Activated CD4-positive, alpha-beta T cell treated with anti-CD3 and anti-CD28 coated beads, Interleukin-2, amount 10 ng/mL, durations not matched to agents 7 days and 5 days (primary cell): ENCODE measurements around the gene ELMO2. TPM values are rescaled to one million over a fixed set of nuclear protein-coding genes. Genes with fewer than 3 reads are reported as not detected.

ENCODE experiments used
- CTCF ChIA-PET: fragments of 350-600 bp; sonication (Branson Sonifier 250); formaldehyde crosslinking; loops from one replicate; lab custom pipeline; 2021; ENCODE audit warnings: antibody characterized with exemption; lab: Charles Lee
- POLR2A ChIA-PET: fragments of 350-600 bp; sonication (Branson Sonifier 250); formaldehyde crosslinking; loops from one replicate; lab custom pipeline; 2021; ENCODE audit warnings: antibody characterized with exemption; lab: Charles Lee
- DNase-seq: peaks from one replicate; pipeline ENCODE4 v3.0.0-alpha.2; 2020
- H3K27ac Mint-ChIP-seq: one replicate; pipeline ENCODE4 v1.8.0; 2021; ENCODE audit warnings: mild to moderate bottlenecking, moderate library complexity, mixed read lengths
- H3K27me3 Mint-ChIP-seq: one replicate; pipeline ENCODE4 v1.8.0; 2021; ENCODE audit warnings: mixed read lengths
- H3K36me3 Mint-ChIP-seq: one replicate; pipeline ENCODE4 v1.8.0; 2021; ENCODE audit warnings: low read depth, mixed read lengths
- H3K4me1 Mint-ChIP-seq: one replicate; pipeline ENCODE4 v1.8.0; 2021; ENCODE audit warnings: mixed read lengths
- H3K4me3 Mint-ChIP-seq: one replicate; pipeline ENCODE4 v1.8.0; 2021; ENCODE audit warnings: mild to moderate bottlenecking, moderate library complexity, mixed read lengths
- H3K9me3 Mint-ChIP-seq: one replicate; pipeline ENCODE4 v1.8.0; 2021; ENCODE audit warnings: mixed read lengths
- total RNA-seq, 2 experiments: library from RNA; stranded (reverse); gene quantifications; one replicate each; pipeline ENCODE4 v1.2.3, GENCODE V29; 2021

The ELMO2 gene
- total RNA-seq, 2 experiments from 2014 or later: 71.3 to 75.2 TPM

- Mint-ChIP-seq H3K36me3 (peaks cover 60% of the 10 kb centered on the region), H3K4me3 (no peak overlapping the region), H3K9me3 (no peaks in the 10 kb centered on the region), H3K27me3 (no peaks in the 10 kb centered on the region), H3K27ac (no peak overlapping the region), H3K4me1 (no peaks in the 10 kb centered on the region)
- POLR2A ChIA-PET: no interaction called here
- DNase-seq: no peak
- CTCF ChIA-PET: interaction anchor here (1.0 to 1.4 kb wide), 2 partner anchors 9 to 13 kb away, joined by 3 read pairs; no protein-coding TSS in a partner anchor
These were observed 28.9 kb downstream of the ELMO2 start for GRCh38 chr20:46377518-46377917.

- CTCF ChIA-PET: no interaction called here
- H3K27ac Mint-ChIP-seq: no peak overlapping the region
- H3K9me3 Mint-ChIP-seq: no peaks in the 10 kb centered on the region
- POLR2A ChIA-PET: no interaction called here
- DNase-seq: no peak
- no peaks in the 10 kb centered on the region for H3K27me3 Mint-ChIP-seq
- H3K4me1 Mint-ChIP-seq: no peaks in the 10 kb centered on the region
- H3K4me3 Mint-ChIP-seq: no peak overlapping the region
- H3K36me3 Mint-ChIP-seq: peaks cover 60% of the 10 kb centered on the region
These were observed 30.1 kb downstream of the ELMO2 start for GRCh38 chr20:46376196-46376785.

- DNase-seq: no peak
- no peak overlapping the region for H3K4me3 Mint-ChIP-seq
- H3K36me3 Mint-ChIP-seq: peaks cover 59% of the 10 kb centered on the region
- H3K9me3 Mint-ChIP-seq: no peaks in the 10 kb centered on the region
- ChIA-PET CTCF (no interaction called here), POLR2A (no interaction called here)
- H3K27me3 Mint-ChIP-seq: no peaks in the 10 kb centered on the region
- H3K27ac Mint-ChIP-seq: no peak overlapping the region
- no peaks in the 10 kb centered on the region for H3K4me1 Mint-ChIP-seq
These were observed 30.6 kb downstream of the ELMO2 start for GRCh38 chr20:46375771-46376170.

- Mint-ChIP-seq H3K4me3 (no peak overlapping the region), H3K27ac (no peak overlapping the region), H3K27me3 (no peaks in the 10 kb centered on the region), H3K9me3 (no peaks in the 10 kb centered on the region), H3K4me1 (peaks cover 2% of the 10 kb centered on the region), H3K36me3 (peaks cover 64% of the 10 kb centered on the region)
- ChIA-PET POLR2A (no interaction called here), CTCF (interaction anchor here (0.7 to 1.6 kb wide), 3 partner anchors 15 to 137 kb away, joined by 3 to 4 read pairs (median 4); partner anchors contain the start of gene ELMO2)
- DNase-seq: no peak
These were observed 32.0 kb downstream of the ELMO2 start for GRCh38 chr20:46374383-46374782.

GRCh38 chr20:46371656-46372055, 34.8 kb downstream of the ELMO2 start:
- ChIA-PET POLR2A (no interaction called here), CTCF (interaction anchor here (1.0 to 1.4 kb wide), 2 partner anchors 23 to 208 kb away, joined by 3 to 6 read pairs; no protein-coding TSS in a partner anchor)
- Mint-ChIP-seq H3K4me3 (no peak overlapping the region), H3K4me1 (peaks cover 13% of the 10 kb centered on the region), H3K36me3 (peaks cover 73% of the 10 kb centered on the region), H3K9me3 (no peaks in the 10 kb centered on the region), H3K27ac (no peak overlapping the region), H3K27me3 (no peaks in the 10 kb centered on the region)
- no peak for DNase-seq

- ChIA-PET POLR2A (no interaction called here), CTCF (interaction anchor here (1.4 kb wide), 1 partner anchor 32 kb away, joined by 4 read pairs; no protein-coding TSS in a partner anchor)
- H3K9me3 Mint-ChIP-seq: no peaks in the 10 kb centered on the region
- no peaks in the 10 kb centered on the region for H3K27me3 Mint-ChIP-seq
- H3K27ac Mint-ChIP-seq: no peak overlapping the region
- H3K4me3 Mint-ChIP-seq: no peak overlapping the region
- H3K36me3 Mint-ChIP-seq: peaks cover 72% of the 10 kb centered on the region
- DNase-seq: no peak
- peaks cover 36% of the 10 kb centered on the region for H3K4me1 Mint-ChIP-seq
These were observed 37.5 kb downstream of the ELMO2 start for GRCh38 chr20:46368902-46369268.

GRCh38 chr20:46367967-46368901, 38.2 kb downstream of the ELMO2 start:
- no peaks in the 10 kb centered on the region for H3K9me3 Mint-ChIP-seq
- H3K4me1 Mint-ChIP-seq: peaks cover 42% of the 10 kb centered on the region
- H3K27ac Mint-ChIP-seq: peak overlapping the region; percentile 48
- H3K4me3 Mint-ChIP-seq: no peak overlapping the region
- no peak for DNase-seq
- H3K36me3 Mint-ChIP-seq: peaks cover 74% of the 10 kb centered on the region
- POLR2A ChIA-PET: no interaction called here
- CTCF ChIA-PET: no interaction called here
- no peaks in the 10 kb centered on the region for H3K27me3 Mint-ChIP-seq

GRCh38 chr20:46367234-46367633, 39.2 kb downstream of the ELMO2 start:
- Mint-ChIP-seq H3K9me3 (no peaks in the 10 kb centered on the region), H3K27ac (peak overlapping the region; percentile 1), H3K4me3 (no peak overlapping the region), H3K4me1 (peaks cover 52% of the 10 kb centered on the region), H3K36me3 (peaks cover 70% of the 10 kb centered on the region), H3K27me3 (no peaks in the 10 kb centered on the region)
- no peak for DNase-seq
- ChIA-PET CTCF (interaction anchor here (0.6 to 1.0 kb wide), 2 partner anchors 22 to 273 kb away, joined by 3 to 5 read pairs; no protein-coding TSS in a partner anchor), POLR2A (no interaction called here)

GRCh38 chr20:46366826-46367225, 39.6 kb downstream of the ELMO2 start:
- Mint-ChIP-seq H3K4me1 (peaks cover 55% of the 10 kb centered on the region), H3K4me3 (no peak overlapping the region), H3K9me3 (no peaks in the 10 kb centered on the region), H3K36me3 (peaks cover 68% of the 10 kb centered on the region), H3K27ac (peak overlapping the region; percentile 90), H3K27me3 (no peaks in the 10 kb centered on the region)
- ChIA-PET CTCF (interaction anchor here (0.6 to 1.0 kb wide), 2 partner anchors 23 to 272 kb away, joined by 3 to 5 read pairs; no protein-coding TSS in a partner anchor), POLR2A (no interaction called here)
- no peak for DNase-seq

- POLR2A ChIA-PET: no interaction called here
- Mint-ChIP-seq H3K4me1 (peaks cover 66% of the 10 kb centered on the region), H3K4me3 (peak overlapping the region; percentile 89), H3K27ac (peak overlapping the region; percentile 90), H3K9me3 (no peaks in the 10 kb centered on the region), H3K36me3 (peaks cover 68% of the 10 kb centered on the region), H3K27me3 (no peaks in the 10 kb centered on the region)
- CTCF ChIA-PET: interaction anchor here (0.7 to 1.9 kb wide), 3 partner anchors 10 to 82 kb away, joined by 4 to 6 read pairs (median 4); no protein-coding TSS in a partner anchor
- DNase-seq: no peak
These were observed 40.8 kb downstream of the ELMO2 start for GRCh38 chr20:46365487-46366220.

- peaks cover 62% of the 10 kb centered on the region for H3K36me3 Mint-ChIP-seq
- peaks cover 71% of the 10 kb centered on the region for H3K4me1 Mint-ChIP-seq
- H3K9me3 Mint-ChIP-seq: no peaks in the 10 kb centered on the region
- no peak for DNase-seq
- ChIA-PET POLR2A (interaction anchor here (1.4 kb wide), 1 partner anchor 36 kb away, joined by 3 read pairs; no protein-coding TSS in a partner anchor), CTCF (interaction anchor here (0.9 to 1.9 kb wide), 5 partner anchors 8 to 32 kb away, joined by 3 to 8 read pairs (median 5); no protein-coding TSS in a partner anchor)
- H3K27me3 Mint-ChIP-seq: no peaks in the 10 kb centered on the region
- peak overlapping the region; percentile 89 for H3K4me3 Mint-ChIP-seq
- peak overlapping the region; percentile 90 for H3K27ac Mint-ChIP-seq
These were observed 41.5 kb downstream of the ELMO2 start for GRCh38 chr20:46364670-46365486.
